ENCODE data around the gene ZNF691. TPM values are rescaled to one million over a fixed set of nuclear protein-coding genes. Genes with fewer than 3 reads are reported as not detected.

The ZNF691 gene
- total RNA-seq, 4 donors from 2014 or later = 2.0 to 9.2 (median 5.5) TPM

Other genes with a start within 250 kb of the ZNF691 start
- 10 to 100 TPM; 29.2 to 56.2 (median 43.4) TPM for gene PPIH, start 188.2 kb upstream of the ZNF691 start, total RNA-seq
- gene YBX1, start 164.2 kb upstream of the ZNF691 start, total RNA-seq = 100 to 1,000 TPM; 338 to 569 (median 531) TPM
- gene CLDN19, start 106.4 kb upstream of the ZNF691 start, total RNA-seq = under 1 TPM in 1 of 4 donors, not detected in 3; 0.21 TPM
- gene P3H1, start 79.6 kb upstream of the ZNF691 start, total RNA-seq = 10 to 100 TPM in 1 of 4 donors, 1 to 10 TPM in 3; 5.5 to 12.4 (median 7.2) TPM
- 10 to 100 TPM in 1 of 4 donors, 1 to 10 TPM in 3; 1.5 to 15.4 (median 3.8) TPM for gene C1orf50, start 79.4 kb upstream of the ZNF691 start, total RNA-seq
- gene TMEM269, start 61.6 kb upstream of the ZNF691 start, total RNA-seq = not detected
- gene ERMAP, start 29.5 kb upstream of the ZNF691 start, total RNA-seq = 10 to 100 TPM in 2 of 4 donors, 1 to 10 TPM in 2; 6.1 to 11.7 (median 8.7) TPM
- 10 to 100 TPM in 3 of 4 donors, 1 to 10 TPM in 1; 5.8 to 18.3 (median 14.2) TPM for gene SVBP, start 29.2 kb upstream of the ZNF691 start, total RNA-seq
- 100 to 1,000 TPM; 238 to 883 (median 448) TPM for gene SLC2A1, start 112.3 kb downstream of the ZNF691 start, total RNA-seq

All from esophagus squamous epithelium (tissue), 4 donors.